Tibial nerve (tissue), 3 donors: ENCODE results near the gene ZNF280B.

Experiments
- POLR2A ChIP-seq, 2 donors: fragments of 450-650 bp; IDR thresholded peaks; one replicate each; pipeline ENCODE4 v1.6.1; 2017; ENCODE audit warnings: antibody characterized with exemption in 2 of 2, mild to moderate bottlenecking in 2 of 2, moderate library complexity in 2 of 2
- TF ChIP-seq, protein P1 (sequence below), 5 experiments: fragments of 200-600 bp in 3 of 5; fragments of 450-650 bp in 2 of 5; sonication (generic) in 3 of 5; IDR thresholded peaks; one replicate each; pipeline ENCODE4 v1.5.1; 2016 to 2019; ENCODE audit warnings: antibody characterized with exemption in 5 of 5, mild to moderate bottlenecking in 3 of 5, moderate library complexity in 2 of 5

DNA sequence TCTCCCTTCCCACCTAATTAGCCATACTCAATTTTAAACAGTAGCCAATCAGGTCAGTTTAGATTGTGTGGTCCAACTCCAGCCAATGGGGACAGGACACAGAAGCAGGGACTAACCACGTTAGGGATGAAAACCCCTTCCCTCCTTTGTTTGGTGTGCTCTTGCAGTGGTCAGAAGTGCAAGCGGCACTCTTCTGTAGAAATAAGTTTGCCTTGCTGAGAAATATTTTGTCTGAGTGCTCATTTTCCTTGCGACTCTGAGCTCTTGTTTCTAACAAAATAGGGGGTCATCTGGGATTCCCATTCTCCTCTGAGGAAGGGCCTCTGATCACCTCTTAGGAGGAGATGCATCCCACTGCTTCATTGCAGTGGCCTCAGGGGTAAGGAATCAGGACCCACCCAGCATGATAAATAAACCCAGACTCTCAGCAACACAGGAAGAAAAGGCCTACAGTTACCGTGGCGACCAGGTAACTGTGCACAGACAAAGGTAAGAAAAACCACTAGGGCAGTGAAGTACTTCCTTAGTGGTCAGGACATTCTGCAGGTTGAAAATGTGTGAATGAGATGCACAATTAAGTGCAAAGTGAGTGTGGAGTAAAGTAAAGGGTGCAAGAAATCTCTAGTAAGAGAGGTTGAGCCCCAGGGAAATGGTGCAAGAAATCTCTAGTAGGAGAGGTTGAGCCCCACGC lies 55.4 kb downstream of the ZNF280B start:
- TF ChIP-seq, protein P1, sequence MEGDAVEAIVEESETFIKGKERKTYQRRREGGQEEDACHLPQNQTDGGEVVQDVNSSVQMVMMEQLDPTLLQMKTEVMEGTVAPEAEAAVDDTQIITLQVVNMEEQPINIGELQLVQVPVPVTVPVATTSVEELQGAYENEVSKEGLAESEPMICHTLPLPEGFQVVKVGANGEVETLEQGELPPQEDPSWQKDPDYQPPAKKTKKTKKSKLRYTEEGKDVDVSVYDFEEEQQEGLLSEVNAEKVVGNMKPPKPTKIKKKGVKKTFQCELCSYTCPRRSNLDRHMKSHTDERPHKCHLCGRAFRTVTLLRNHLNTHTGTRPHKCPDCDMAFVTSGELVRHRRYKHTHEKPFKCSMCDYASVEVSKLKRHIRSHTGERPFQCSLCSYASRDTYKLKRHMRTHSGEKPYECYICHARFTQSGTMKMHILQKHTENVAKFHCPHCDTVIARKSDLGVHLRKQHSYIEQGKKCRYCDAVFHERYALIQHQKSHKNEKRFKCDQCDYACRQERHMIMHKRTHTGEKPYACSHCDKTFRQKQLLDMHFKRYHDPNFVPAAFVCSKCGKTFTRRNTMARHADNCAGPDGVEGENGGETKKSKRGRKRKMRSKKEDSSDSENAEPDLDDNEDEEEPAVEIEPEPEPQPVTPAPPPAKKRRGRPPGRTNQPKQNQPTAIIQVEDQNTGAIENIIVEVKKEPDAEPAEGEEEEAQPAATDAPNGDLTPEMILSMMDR (IDR thresholded peaks at IDR 0.05), result no peak
- no peak for TF ChIP-seq POLR2A (IDR thresholded peaks at IDR 0.05)
